Fibroblast of pulmonary artery (primary cell): ENCODE data around the gene ERI3.

Experiments
- DNase-seq: peaks from one replicate; pipeline ENCODE4 v3.0.0-alpha.2; 2010; ENCODE audit warnings: low read depth
- H3K4me3 ChIP-seq: replicated peaks from 2 replicates; pipeline ENCODE4 v1.5.1; 2011; ENCODE audit warnings: low read depth, mild to moderate bottlenecking, control low read depth, low read length, moderate library complexity
- CTCF ChIP-seq: IDR thresholded peaks from 2 replicates; pipeline ENCODE4 v1.5.1; 2011; ENCODE audit warnings: mild to moderate bottlenecking, control low read depth, low read length, inconsistent platforms; ENCODE audit errors: missing control alignments

Gene ERI3

GRCh38 chr1:44174630-44175029 lies 180.4 kb downstream of the ERI3 start:
- TF ChIP-seq CTCF: no peak
- H3K4me3 ChIP-seq: no peak overlapping the region
- DNase-seq: no peak
